H1 (cell line): Measurements from ENCODE around the gene RBM20. TPM values are rescaled to one million over a fixed set of nuclear protein-coding genes. Genes with fewer than 3 reads are reported as not detected.

Source experiments
- CTCF ChIA-PET: fragments of 300-600 bp; sonication (Branson Sonifier 250); formaldehyde crosslinking; loops from one replicate; lab custom pipeline; 2021; ENCODE audit not compliant: partially characterized antibody; lab: Charles Lee
- POLR2A ChIA-PET: fragments of 300-600 bp; sonication (Branson Sonifier 250); formaldehyde crosslinking; loops from one replicate; lab custom pipeline; 2021; ENCODE audit warnings: inconsistent platforms; ENCODE audit not compliant: partially characterized antibody; lab: Charles Lee
- DNase-seq, 2 experiments: peaks; one replicate each; pipeline versions ENCODE4 v3.0.0 to v3.0.0-alpha.2; 2010 to 2022; ENCODE audit warnings: low spot score in 2 of 2, low read depth in 1 of 2, mixed read lengths in 1 of 2
- FAIRE-seq: peaks from 2 replicates; lab custom pipeline; 2011; peaks lifted over from hg19 to GRCh38; lab: Jason Lieb, UNC
- H2AFZ ChIP-seq: 2 replicates; pipeline ENCODE4 v1.8.1; 2012; ENCODE audit warnings: low read length, inconsistent platforms
- H2AK5ac ChIP-seq: 2 replicates; pipeline ENCODE4 v1.6.1; 2013; ENCODE audit warnings: low read depth, low read length
- H2BK120ac ChIP-seq: replicated peaks from 2 replicates; pipeline ENCODE3; 2013; ENCODE audit warnings: low read depth, low read length, inconsistent platforms
- H2BK12ac ChIP-seq: 2 replicates; pipeline ENCODE4 v1.6.1; 2013; ENCODE audit warnings: low read depth, low read length
- H2BK15ac ChIP-seq: 2 replicates; pipeline ENCODE4 v1.6.1; 2013; ENCODE audit warnings: low read length
- H2BK20ac ChIP-seq: 2 replicates; pipeline ENCODE4 v1.6.1; 2013; ENCODE audit warnings: low read length
- H2BK5ac ChIP-seq: 2 replicates; pipeline ENCODE4 v1.6.1; 2013; ENCODE audit warnings: low read depth, low read length
- H3K14ac ChIP-seq: 2 replicates; pipeline ENCODE4 v1.6.1; 2013; ENCODE audit warnings: inconsistent platforms; ENCODE audit not compliant: insufficient read length
- H3K18ac ChIP-seq: 2 replicates; pipeline ENCODE4 v1.6.1; 2013; ENCODE audit warnings: low read length; ENCODE audit errors: extremely low read depth
- H3K23ac ChIP-seq: 2 replicates; pipeline ENCODE4 v1.6.1; 2013; ENCODE audit warnings: inconsistent platforms; ENCODE audit not compliant: insufficient read length
- H3K23me2 ChIP-seq: 2 replicates; pipeline ENCODE4 v1.6.1; 2013; ENCODE audit warnings: low read depth, low read length
- H3K27ac ChIP-seq: 2 replicates; pipeline ENCODE4 v1.6.1; 2011; ENCODE audit warnings: low read depth, low read length, inconsistent platforms
- H3K27me3 ChIP-seq, 4 experiments: replicated peaks in 1 of 4; 1 replicate in 1 of 4; 2 replicates in 3 of 4; pipeline versions ENCODE4 v1.6.1 to v1.8.1; 2011 to 2013; ENCODE audit warnings: low read length in 3 of 4, mild to moderate bottlenecking in 3 of 4, inconsistent platforms in 2 of 4, mixed read lengths in 2 of 4, moderate library complexity in 1 of 4; ENCODE audit not compliant: control insufficient read depth in 3 of 4, insufficient read depth in 3 of 4; ENCODE audit errors: extremely low read depth in 1 of 4
- H3K36me3 ChIP-seq, 4 experiments: 2 replicates each; pipeline versions ENCODE4 v1.6.1 to v1.8.1; 2011 to 2013; ENCODE audit warnings: mild to moderate bottlenecking in 4 of 4, low read length in 3 of 4, moderate library complexity in 2 of 4, control low read depth in 1 of 4, inconsistent platforms in 1 of 4; ENCODE audit not compliant: insufficient read depth in 4 of 4, control insufficient read depth in 2 of 4
- H3K4ac ChIP-seq: replicated peaks from 2 replicates; pipeline ENCODE3; 2013; ENCODE audit warnings: low read length, low read depth, mixed read lengths, inconsistent platforms; ENCODE audit not compliant: insufficient read length
- H3K4me1 ChIP-seq, 4 experiments: replicated peaks in 1 of 4; 1 replicate in 1 of 4; 2 replicates in 3 of 4; pipeline versions ENCODE4 v1.6.1 to v1.8.1; 2011 to 2013; ENCODE audit warnings: low read length in 3 of 4, inconsistent platforms in 2 of 4, mixed read lengths in 1 of 4; ENCODE audit not compliant: insufficient read depth in 4 of 4, control insufficient read depth in 3 of 4
- H3K4me2 ChIP-seq, 2 experiments: 2 replicates each; pipeline versions ENCODE4 v1.6.1 to v1.8.1; 2011 to 2013; ENCODE audit warnings: low read depth in 2 of 2, low read length in 2 of 2, control low read depth in 1 of 2, inconsistent platforms in 1 of 2, mild to moderate bottlenecking in 1 of 2; ENCODE audit not compliant: insufficient read depth in 1 of 2
- H3K4me3 ChIP-seq, 4 experiments: fragments of 200-600, 300-600 bp in 1 of 4; sonication (generic), shearing (Covaris generic), sonication (Bioruptor Twin) in 1 of 4; 2 replicates each; pipeline versions ENCODE4 v1.5.1 to v1.8.1; 2011 to 2016; ENCODE audit warnings: low read length in 4 of 4, low read depth in 3 of 4, control low read depth in 2 of 4, inconsistent platforms in 2 of 4, mild to moderate bottlenecking in 2 of 4, mixed read lengths in 1 of 4, moderate library complexity in 1 of 4; ENCODE audit not compliant: insufficient read depth in 2 of 4; ENCODE audit errors: extremely low read depth in 1 of 4
- H3K56ac ChIP-seq: replicated peaks from 2 replicates; pipeline ENCODE3; 2013; ENCODE audit warnings: low read depth, mild to moderate bottlenecking, mixed read lengths, low read length, inconsistent platforms; ENCODE audit not compliant: insufficient read length
- H3K79me1 ChIP-seq: 2 replicates; pipeline ENCODE4 v1.6.1; 2013; ENCODE audit warnings: low read depth, low read length, control low read depth
- H3K79me2 ChIP-seq, 2 experiments: 2 replicates each; pipeline versions ENCODE4 v1.6.1 to v1.8.1; 2012 to 2013; ENCODE audit warnings: low read length in 2 of 2, mild to moderate bottlenecking in 2 of 2, inconsistent platforms in 1 of 2; ENCODE audit not compliant: insufficient read depth in 2 of 2, control insufficient read depth in 1 of 2
- H3K9ac ChIP-seq, 4 experiments: replicated peaks in 1 of 4; 1 replicate in 1 of 4; 2 replicates in 3 of 4; pipeline versions ENCODE4 v1.6.1 to v1.8.1; 2011 to 2013; ENCODE audit warnings: low read depth in 3 of 4, low read length in 3 of 4, control low read depth in 2 of 4, mild to moderate bottlenecking in 2 of 4, moderate library complexity in 2 of 4, inconsistent platforms in 1 of 4; ENCODE audit errors: extremely low read depth in 1 of 4
- H3K9me3 ChIP-seq, 2 experiments: 2 replicates each; pipeline versions ENCODE4 v1.6.1 to v1.8.1; 2012 to 2013; ENCODE audit warnings: mild to moderate bottlenecking in 2 of 2, moderate library complexity in 2 of 2, control low read depth in 1 of 2, inconsistent platforms in 1 of 2, low read depth in 1 of 2, low read length in 1 of 2, mixed read lengths in 1 of 2; ENCODE audit not compliant: insufficient read depth in 2 of 2
- H4K20me1 ChIP-seq, 2 experiments: replicated peaks in 1 of 2; 2 replicates each; pipeline versions ENCODE3 to v1.8.1; 2011 to 2013; ENCODE audit warnings: inconsistent platforms in 2 of 2, low read length in 2 of 2, mild to moderate bottlenecking in 1 of 2; ENCODE audit not compliant: insufficient read depth in 2 of 2, control insufficient read depth in 1 of 2
- H4K5ac ChIP-seq: 2 replicates; pipeline ENCODE4 v1.6.1; 2013; ENCODE audit warnings: low read length, low read depth, mixed read lengths, inconsistent platforms; ENCODE audit not compliant: insufficient read length
- H4K8ac ChIP-seq: 2 replicates; pipeline ENCODE4 v1.8.0; 2013; ENCODE audit warnings: mild to moderate bottlenecking, moderate library complexity, low read length, inconsistent platforms; ENCODE audit not compliant: insufficient read depth; ENCODE audit errors: extremely low read depth
- H4K91ac ChIP-seq: replicated peaks from 2 replicates; pipeline ENCODE3; 2013; ENCODE audit warnings: low read length, mixed read lengths, inconsistent platforms; ENCODE audit not compliant: insufficient read length
- TCF12 ChIP-seq: IDR thresholded peaks from 2 replicates; pipeline ENCODE4 v1.6.1; 2011; ENCODE audit warnings: low read depth, mild to moderate bottlenecking, low read length
- WGBS, 2 experiments: shearing (Covaris generic) in 1 of 2; methylation state at CpG; one replicate each; pipeline versions ENCODE4 v1.1.6 to v1.1.7; 2013 to 2015; ENCODE audit warnings: low lambda C conversion rate in 2 of 2, mixed read lengths in 2 of 2, inconsistent platforms in 1 of 2, low coverage in 1 of 2, missing lambda C conversion rate in 1 of 2; ENCODE audit not compliant: insufficient replicate concordance in 2 of 2, insufficient coverage in 1 of 2, insufficient read length in 1 of 2; ENCODE audit errors: extremely low coverage in 1 of 2, missing lambda C conversion rate in 1 of 2; 5-methylcytosine and 5-hydroxymethylcytosine counted together
- polyA plus RNA-seq, 7 experiments: library from polyadenylated mRNA; depleted of rRNA in 3 of 7; stranded (reverse) in 5 of 7; unstranded in 2 of 7; fragments of >200 nt in 5 of 7; fragments of 200-250 nt in 2 of 7; gene quantifications; 1 replicate in 5 of 7; 2 replicates in 1 of 7; 4 replicates in 1 of 7; pipeline versions ENCODE4 v1.2.1 to v1.2.3, GENCODE V29; 2011 to 2013; ENCODE audit warnings: missing spikeins in 2 of 7, mixed read lengths in 2 of 7
- total RNA-seq: library from RNA; stranded (reverse); fragmentation: NEBNext Ultra II Directional; extraction: Animal tissue kit (Norgen Biotek cat#: 25700); gene quantifications from 2 replicates; pipeline ENCODE4 v1.2.1, GENCODE V29; 2021

Gene RBM20
- total and polyA plus RNA-seq, 2 of the 8 experiments (the other 6 are each of a cell fraction or from before 2014, with no cell fraction given), result 0.05 to 0.63 TPM

DNA sequence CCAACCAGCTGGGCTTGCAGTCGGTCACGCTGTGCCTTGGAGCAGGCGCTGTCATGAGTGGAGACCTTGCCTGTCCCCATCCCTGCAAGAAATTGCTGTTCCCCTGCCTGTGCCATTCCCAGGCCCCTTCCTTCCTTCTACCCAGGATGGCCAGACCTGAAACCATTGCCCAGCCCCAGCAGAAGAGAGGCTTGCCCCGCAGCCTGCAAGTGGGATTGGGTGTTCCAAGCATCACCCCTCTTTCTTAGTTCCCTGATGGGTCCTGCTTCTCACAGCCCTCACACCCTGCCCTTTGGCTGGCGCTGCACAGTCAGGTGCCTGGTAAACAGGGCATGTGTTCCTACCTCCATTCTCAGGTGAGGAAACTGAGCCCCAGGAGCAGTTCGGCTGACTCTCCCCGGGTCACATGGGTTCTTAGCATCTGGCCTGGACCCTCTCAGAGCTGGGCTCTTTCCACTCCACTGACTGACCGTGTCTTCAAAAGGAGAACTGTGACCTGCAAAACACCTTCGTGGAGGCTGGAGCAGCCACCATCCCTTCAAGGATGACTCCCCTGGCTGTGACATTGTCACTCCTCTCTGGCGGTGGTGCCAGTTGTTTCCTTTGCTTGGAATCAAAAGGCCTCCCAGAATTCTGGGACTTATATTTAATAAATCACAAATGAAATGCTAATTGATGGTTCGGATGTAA, 185.7 kb downstream of the RBM20 start:
- H2AK5ac ChIP-seq, result no peak overlapping the region
- H4K5ac ChIP-seq, result no peak overlapping the region
- H2AFZ ChIP-seq, result no peak overlapping the region
- H2BK5ac ChIP-seq, result 0 out of 2 replicates have a peak overlapping the region, but pooled peaks have one; percentile 6
- H3K9me3 ChIP-seq, result no peaks in the 10 kb centered on the region
- H3K4ac ChIP-seq, result no peak overlapping the region
- DNase-seq, result no peak
- no peak overlapping the region for H3K9ac ChIP-seq
- no peak for TF ChIP-seq TCF12
- TF ChIP-seq, all 59 proteins: peak for 0
- no peak overlapping the region for H3K23ac ChIP-seq
- H3K23me2 ChIP-seq, result no peaks in the 10 kb centered on the region
- H2BK15ac ChIP-seq, result no peak overlapping the region
- no peak overlapping the region for H3K4me2 ChIP-seq
- no peak overlapping the region for H3K56ac ChIP-seq
- H2BK12ac ChIP-seq, result no peak overlapping the region
- H3K14ac ChIP-seq, result no peak overlapping the region
- no peak overlapping the region for H2BK20ac ChIP-seq
- H3K18ac ChIP-seq, result no peak overlapping the region
- no peak overlapping the region for H3K4me3 ChIP-seq
- no peak for FAIRE-seq
- H4K91ac ChIP-seq, result no peak overlapping the region
- CTCF ChIA-PET, result interaction anchor here (1.2 kb wide), 1 partner anchor 64 kb away, joined by 4 read pairs; no protein-coding TSS in a partner anchor
- no peaks in the 10 kb centered on the region for H4K20me1 ChIP-seq
- H3K4me1 ChIP-seq, result peaks cover 0 to 10% (median 4%) of the 10 kb centered on the region in 4 experiments; a peak in 4 of 7 replicates
- H4K8ac ChIP-seq, result no peak overlapping the region
- no peaks in the 10 kb centered on the region for H3K27me3 ChIP-seq
- POLR2A ChIA-PET, result no interaction called here
- no peaks in the 10 kb centered on the region for H3K36me3 ChIP-seq
- no peak overlapping the region for H2BK120ac ChIP-seq
- H3K27ac ChIP-seq, result no peak overlapping the region
- 88 to 100% methylated on average over 1 to 8 of the region's 11 CpGs for WGBS, 2 experiments
- no peaks in the 10 kb centered on the region for H3K79me1 ChIP-seq
- no peaks in the 10 kb centered on the region for H3K79me2 ChIP-seq
